Parathyroid adenoma (tissue), 2 donors: ENCODE results near the gene CYP26B1.

Experiments used
- H2AFZ ChIP-seq: fragments of 300-600 bp; sonication (generic); one replicate; pipeline ENCODE4 v1.7.0; 2017; ENCODE audit warnings: antibody characterized with exemption, mild to moderate bottlenecking
- H3K27ac ChIP-seq: fragments of 300-600 bp; sonication (generic); one replicate; pipeline ENCODE4 v1.7.0; 2017
- H3K27me3 ChIP-seq: fragments of 300-600 bp; sonication (generic); one replicate; pipeline ENCODE4 v1.7.0; 2017; ENCODE audit warnings: low read length; ENCODE audit not compliant: control insufficient read depth, insufficient read depth
- H3K36me3 ChIP-seq: fragments of 300-600 bp; sonication (generic); one replicate; pipeline ENCODE4 v1.7.0; 2017; ENCODE audit warnings: low read length; ENCODE audit not compliant: control insufficient read depth, insufficient read depth
- H3K4me1 ChIP-seq: fragments of 300-600 bp; sonication (generic); one replicate; pipeline ENCODE4 v1.7.0; 2017; ENCODE audit warnings: control low read depth
- H3K4me2 ChIP-seq: fragments of 300-600 bp; sonication (generic); one replicate; pipeline ENCODE4 v1.7.0; 2017; ENCODE audit warnings: low read length
- H3K4me3 ChIP-seq: fragments of 300-600 bp; sonication (generic); one replicate; pipeline ENCODE4 v1.7.0; 2017; ENCODE audit warnings: low read depth, low read length
- H3K79me2 ChIP-seq: fragments of 300-600 bp; sonication (generic); one replicate; pipeline ENCODE4 v1.7.0; 2017; ENCODE audit warnings: control low read depth
- H3K9ac ChIP-seq: fragments of 300-600 bp; sonication (generic); one replicate; pipeline ENCODE4 v1.7.0; 2017; ENCODE audit warnings: mild to moderate bottlenecking
- H3K9me3 ChIP-seq: fragments of 300-600 bp; sonication (generic); one replicate; pipeline ENCODE4 v1.7.0; 2017; ENCODE audit warnings: low read length; ENCODE audit not compliant: control insufficient read depth
- TF ChIP-seq, protein P1 (sequence below): fragments of 300-600 bp; sonication (generic); IDR thresholded peaks from one replicate; pipeline ENCODE4 v1.7.0; 2017; ENCODE audit warnings: antibody characterized with exemption, mild to moderate bottlenecking
- donor health status: primary hyperparathyroidism.

The CYP26B1 gene

DNA sequence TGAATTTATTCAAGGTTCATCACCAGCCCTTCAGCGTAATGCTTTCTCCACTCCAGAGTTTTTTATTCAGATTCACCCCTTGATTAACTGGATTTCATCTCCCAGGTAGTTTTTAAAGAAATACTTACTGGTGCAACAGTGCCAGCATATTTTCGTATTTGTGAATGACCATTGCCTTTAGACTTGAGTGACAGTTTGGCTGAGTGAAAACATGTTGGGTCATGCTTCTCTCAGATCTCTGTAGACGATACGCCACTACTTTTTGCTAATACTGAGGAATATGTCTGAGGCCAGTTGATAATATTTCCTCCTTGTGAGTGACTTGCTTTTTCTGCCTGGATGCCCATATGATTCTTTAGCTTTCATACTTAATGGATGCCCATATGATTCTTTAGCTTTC is 51.5 kb downstream of the CYP26B1 start:
- H3K9me3 ChIP-seq = no peaks in the 10 kb centered on the region
- H3K9ac ChIP-seq = no peak overlapping the region
- no peaks in the 10 kb centered on the region for H3K36me3 ChIP-seq
- TF ChIP-seq, protein P1, sequence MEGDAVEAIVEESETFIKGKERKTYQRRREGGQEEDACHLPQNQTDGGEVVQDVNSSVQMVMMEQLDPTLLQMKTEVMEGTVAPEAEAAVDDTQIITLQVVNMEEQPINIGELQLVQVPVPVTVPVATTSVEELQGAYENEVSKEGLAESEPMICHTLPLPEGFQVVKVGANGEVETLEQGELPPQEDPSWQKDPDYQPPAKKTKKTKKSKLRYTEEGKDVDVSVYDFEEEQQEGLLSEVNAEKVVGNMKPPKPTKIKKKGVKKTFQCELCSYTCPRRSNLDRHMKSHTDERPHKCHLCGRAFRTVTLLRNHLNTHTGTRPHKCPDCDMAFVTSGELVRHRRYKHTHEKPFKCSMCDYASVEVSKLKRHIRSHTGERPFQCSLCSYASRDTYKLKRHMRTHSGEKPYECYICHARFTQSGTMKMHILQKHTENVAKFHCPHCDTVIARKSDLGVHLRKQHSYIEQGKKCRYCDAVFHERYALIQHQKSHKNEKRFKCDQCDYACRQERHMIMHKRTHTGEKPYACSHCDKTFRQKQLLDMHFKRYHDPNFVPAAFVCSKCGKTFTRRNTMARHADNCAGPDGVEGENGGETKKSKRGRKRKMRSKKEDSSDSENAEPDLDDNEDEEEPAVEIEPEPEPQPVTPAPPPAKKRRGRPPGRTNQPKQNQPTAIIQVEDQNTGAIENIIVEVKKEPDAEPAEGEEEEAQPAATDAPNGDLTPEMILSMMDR = no peak
- H3K27ac ChIP-seq = no peak overlapping the region
- H3K27me3 ChIP-seq = no peaks in the 10 kb centered on the region
- no peaks in the 10 kb centered on the region for H3K79me2 ChIP-seq
- H3K4me1 ChIP-seq = no peaks in the 10 kb centered on the region
- no peak overlapping the region for H3K4me3 ChIP-seq
- H2AFZ ChIP-seq = no peak overlapping the region
- no peak overlapping the region for H3K4me2 ChIP-seq

- TF ChIP-seq, protein P1 = no peak
- Histone ChIP-seq H3K4me2 (no peak overlapping the region), H3K79me2 (no peaks in the 10 kb centered on the region), H3K27ac (no peak overlapping the region), H3K4me1 (no peaks in the 10 kb centered on the region), H3K9ac (no peak overlapping the region), H3K36me3 (no peaks in the 10 kb centered on the region), H3K27me3 (no peaks in the 10 kb centered on the region), H3K9me3 (no peaks in the 10 kb centered on the region), H3K4me3 (no peak overlapping the region), H2AFZ (no peak overlapping the region)
Observed at GRCh38 chr2:72095364-72095763, 52.3 kb downstream of the CYP26B1 start.

GRCh38 chr2:72094701-72095100 is 53.0 kb downstream of the CYP26B1 start:
- Histone ChIP-seq H3K27ac (no peak overlapping the region), H3K9ac (no peak overlapping the region), H3K4me1 (no peaks in the 10 kb centered on the region), H3K36me3 (no peaks in the 10 kb centered on the region), H3K4me3 (no peak overlapping the region), H2AFZ (no peak overlapping the region), H3K79me2 (no peaks in the 10 kb centered on the region), H3K27me3 (no peaks in the 10 kb centered on the region), H3K9me3 (no peaks in the 10 kb centered on the region), H3K4me2 (no peak overlapping the region)
- TF ChIP-seq, protein P1 = no peak

GRCh38 chr2:72092111-72092510 is 55.6 kb downstream of the CYP26B1 start:
- Histone ChIP-seq H3K9ac (no peak overlapping the region), H3K9me3 (no peaks in the 10 kb centered on the region), H3K4me2 (no peak overlapping the region), H3K4me3 (no peak overlapping the region), H3K27ac (no peak overlapping the region), H3K4me1 (no peaks in the 10 kb centered on the region), H3K79me2 (no peaks in the 10 kb centered on the region), H3K36me3 (no peaks in the 10 kb centered on the region), H2AFZ (no peak overlapping the region), H3K27me3 (no peaks in the 10 kb centered on the region)
- TF ChIP-seq, protein P1 = no peak

GRCh38 chr2:72090781-72091482 is 56.7 kb downstream of the CYP26B1 start:
- no peaks in the 10 kb centered on the region for H3K4me1 ChIP-seq
- H3K9me3 ChIP-seq = no peaks in the 10 kb centered on the region
- H3K27ac ChIP-seq = no peak overlapping the region
- H3K27me3 ChIP-seq = no peaks in the 10 kb centered on the region
- TF ChIP-seq, protein P1 = no peak
- H3K9ac ChIP-seq = no peak overlapping the region
- no peaks in the 10 kb centered on the region for H3K79me2 ChIP-seq
- H3K36me3 ChIP-seq = no peaks in the 10 kb centered on the region
- H2AFZ ChIP-seq = no peak overlapping the region
- H3K4me3 ChIP-seq = no peak overlapping the region
- H3K4me2 ChIP-seq = no peak overlapping the region
